Dedifferentiated amniotic fluid mesenchymal stem cell (primary cell): ENCODE results near the gene SLC38A10.

Experiments used
- DNase-seq: peaks from one replicate; pipeline ENCODE4 v3.0.0-alpha.2; 2016; ENCODE audit errors: extremely low spot score

Gene SLC38A10

DNA sequence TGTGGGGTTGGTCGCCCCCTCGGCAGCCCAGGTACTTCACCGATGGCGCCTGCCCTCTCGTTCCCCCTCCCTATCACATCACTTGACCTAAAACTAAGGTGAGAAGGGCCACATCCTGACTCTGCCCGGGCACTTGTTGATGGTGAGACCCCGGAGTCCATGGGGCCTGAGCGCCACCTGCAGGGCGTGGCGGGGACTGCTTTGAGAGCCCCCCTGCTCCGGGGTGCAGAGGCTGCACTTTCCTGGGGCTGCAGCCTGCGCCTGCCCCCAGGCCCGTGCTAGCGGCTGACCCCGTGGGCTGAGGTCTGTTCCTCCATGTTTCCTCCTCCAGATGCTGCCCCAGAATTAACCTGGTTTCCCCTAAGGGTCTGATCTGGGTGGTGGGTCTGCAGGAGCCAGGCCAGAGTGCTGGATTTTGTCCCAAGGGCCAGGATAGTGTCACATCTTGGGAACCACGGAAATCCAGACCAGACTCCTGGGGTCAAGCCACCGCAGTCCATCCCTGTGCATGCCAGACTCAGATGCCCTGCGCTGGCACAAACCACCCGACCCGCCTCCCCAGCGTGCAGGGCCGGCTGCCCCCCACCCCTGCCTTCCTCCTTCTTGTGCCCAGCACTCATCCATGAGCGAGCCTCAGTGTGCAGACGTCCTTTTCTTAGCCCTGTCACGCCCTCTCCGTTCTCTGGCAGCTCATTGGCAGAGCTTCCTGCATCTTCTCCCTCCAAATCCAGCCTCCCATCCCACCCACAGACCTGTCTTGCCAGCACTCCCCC lies 53.3 kb downstream of the SLC38A10 start:
- DNase-seq = no peak

DNA sequence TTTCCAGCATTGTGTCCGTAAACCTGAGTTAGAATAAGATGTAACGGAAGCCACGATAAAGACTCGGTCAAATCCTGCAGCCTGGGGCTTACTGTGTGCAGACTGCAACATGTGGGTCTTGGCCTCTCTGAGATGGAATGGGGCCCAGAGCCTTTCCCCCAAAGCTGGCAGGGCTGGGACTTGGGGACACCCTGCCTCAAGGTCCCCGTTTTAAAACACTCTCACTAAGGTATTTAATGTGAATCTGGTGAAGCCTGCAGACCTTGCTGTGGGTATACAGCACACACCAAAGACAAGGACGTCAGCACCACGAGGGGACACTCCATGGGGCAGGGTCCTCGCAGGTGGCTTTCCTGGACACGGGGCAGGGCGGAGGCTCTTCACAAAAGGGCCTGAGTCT lies 53.9 kb downstream of the SLC38A10 start:
- no peak for DNase-seq

DNA sequence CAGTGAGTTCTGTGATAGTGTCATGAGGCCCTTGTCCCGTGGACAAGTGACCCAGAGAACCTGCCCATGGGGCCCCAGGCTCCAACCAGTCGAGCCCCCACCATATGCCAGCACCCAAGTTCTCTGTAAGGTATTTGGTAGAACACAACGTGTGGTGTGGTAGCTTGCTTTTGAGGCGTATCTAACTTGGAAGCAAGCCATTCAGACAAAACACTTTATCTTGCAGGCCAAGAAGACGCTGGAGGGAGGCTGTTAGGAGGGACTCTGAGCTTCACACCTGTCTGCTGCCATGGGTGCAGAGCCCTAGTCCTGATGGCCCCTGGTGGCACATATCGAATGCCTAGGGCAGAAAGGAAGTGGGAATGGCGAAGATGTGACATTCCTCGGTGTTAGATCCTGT lies 54.3 kb downstream of the SLC38A10 start:
- no peak for DNase-seq

DNA sequence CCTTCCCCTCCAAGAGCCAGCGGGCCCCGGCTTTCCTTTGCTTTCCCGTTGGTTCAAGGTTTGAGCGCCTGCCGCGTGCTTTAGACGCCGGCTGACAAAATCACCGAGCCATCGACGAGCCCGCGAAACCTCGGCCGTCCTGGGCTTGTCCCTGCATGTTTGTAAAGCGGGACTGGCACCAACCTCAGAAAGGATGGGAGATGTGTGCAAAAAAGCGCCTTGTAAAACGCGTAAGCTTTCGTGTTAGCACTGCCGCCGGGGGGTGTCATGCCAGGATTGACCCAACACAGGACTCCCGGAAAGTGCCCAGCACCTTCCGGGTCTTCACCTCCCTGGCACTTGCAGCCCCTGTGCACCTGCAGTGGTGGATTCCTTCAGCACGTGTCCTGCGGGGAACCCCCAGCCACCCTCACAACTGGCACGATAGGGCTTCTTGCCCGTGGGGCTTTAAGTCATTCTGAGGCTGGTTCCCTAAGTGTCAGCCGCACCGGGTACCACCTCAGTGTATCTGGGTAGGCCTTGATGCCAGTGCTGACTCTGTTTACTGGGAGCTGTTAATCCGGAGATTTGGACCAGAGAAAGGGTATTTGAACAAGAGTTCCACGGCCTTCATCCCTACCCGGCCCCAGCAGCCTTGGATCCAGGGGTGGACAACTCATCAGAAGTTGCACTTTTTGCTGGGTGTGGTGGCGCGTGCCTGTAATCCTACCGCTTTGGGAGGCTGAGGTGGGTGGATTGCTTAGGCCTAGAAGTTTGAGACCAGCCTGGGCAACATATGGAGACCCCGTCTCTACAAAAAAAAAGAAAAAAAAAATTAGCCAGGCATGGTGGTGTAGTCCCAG lies 55.2 kb downstream of the SLC38A10 start:
- DNase-seq = no peak

DNA sequence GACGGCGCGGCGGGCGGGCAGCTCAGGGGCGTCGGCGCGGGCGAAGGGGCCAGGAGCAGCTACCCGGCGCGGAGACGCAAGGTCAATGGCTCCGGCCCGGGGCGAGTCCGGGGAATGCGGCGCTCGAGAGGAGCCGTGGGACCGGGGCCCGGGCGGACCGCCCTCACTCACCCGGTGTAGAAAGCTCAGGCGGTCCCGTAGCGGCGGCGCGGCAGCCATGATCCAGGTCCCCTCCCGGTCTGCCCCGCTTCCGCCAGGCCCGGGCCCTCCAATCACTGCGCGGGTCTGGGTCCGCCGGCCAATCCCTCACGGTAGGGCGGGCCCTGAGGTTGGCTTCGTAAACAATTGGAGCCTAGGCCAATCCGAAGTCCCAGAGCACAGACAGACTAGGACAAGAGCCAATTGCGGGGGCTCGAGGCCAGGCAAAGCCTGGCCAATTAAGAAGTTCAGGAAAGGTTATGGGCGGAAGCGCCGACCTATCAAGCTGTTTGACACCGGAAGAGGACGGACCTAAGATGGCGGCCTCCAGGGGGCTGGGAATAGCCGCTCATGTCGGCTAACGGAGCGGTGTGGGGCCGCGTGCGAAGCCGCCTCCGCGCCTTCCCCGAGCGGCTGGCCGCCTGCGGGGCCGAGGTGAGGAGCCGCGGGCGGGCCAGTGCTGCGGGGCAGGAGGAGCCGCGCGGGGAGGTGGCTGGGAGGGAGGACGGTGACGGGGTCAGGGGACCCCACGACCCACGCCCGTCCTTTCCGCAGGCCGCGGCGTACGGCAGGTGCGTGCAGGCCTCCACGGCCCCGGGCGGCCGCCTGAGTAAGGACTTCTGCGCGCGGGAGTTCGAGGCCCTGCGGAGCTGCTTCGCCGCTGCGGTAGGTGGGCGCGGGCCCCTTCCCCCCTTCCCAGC lies 56.0 kb downstream of the SLC38A10 start, which contains the start of the genes NDUFAF8 and TEPSIN:
NDUFAF8 (plus strand) TSS at position 504 of the 899 bp plus-strand sequence; CDS start at position 550, 46 bp downstream.
TEPSIN (minus strand) TSS at position 241 of the 899 bp plus-strand sequence; CDS start at position 219, 22 bp downstream.
- DNase-seq = peak; percentile 100

DNA sequence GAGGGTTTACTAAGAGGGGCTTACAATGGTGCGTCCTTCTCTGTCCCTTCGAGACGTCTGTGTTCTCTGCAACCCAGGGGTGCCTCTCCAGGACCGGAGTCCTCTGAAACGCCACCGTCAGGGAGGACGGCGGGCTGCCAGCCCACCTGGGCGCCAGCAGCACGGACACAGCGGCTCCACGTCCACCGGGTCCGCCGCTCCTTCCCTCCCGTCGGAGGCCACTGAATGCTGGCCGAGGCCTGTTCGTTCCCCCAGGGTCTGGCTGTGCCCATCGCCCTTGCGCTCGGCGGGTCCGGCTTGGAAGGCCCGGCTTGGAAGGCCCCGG lies 56.7 kb downstream of the SLC38A10 start:
- DNase-seq = no peak

DNA sequence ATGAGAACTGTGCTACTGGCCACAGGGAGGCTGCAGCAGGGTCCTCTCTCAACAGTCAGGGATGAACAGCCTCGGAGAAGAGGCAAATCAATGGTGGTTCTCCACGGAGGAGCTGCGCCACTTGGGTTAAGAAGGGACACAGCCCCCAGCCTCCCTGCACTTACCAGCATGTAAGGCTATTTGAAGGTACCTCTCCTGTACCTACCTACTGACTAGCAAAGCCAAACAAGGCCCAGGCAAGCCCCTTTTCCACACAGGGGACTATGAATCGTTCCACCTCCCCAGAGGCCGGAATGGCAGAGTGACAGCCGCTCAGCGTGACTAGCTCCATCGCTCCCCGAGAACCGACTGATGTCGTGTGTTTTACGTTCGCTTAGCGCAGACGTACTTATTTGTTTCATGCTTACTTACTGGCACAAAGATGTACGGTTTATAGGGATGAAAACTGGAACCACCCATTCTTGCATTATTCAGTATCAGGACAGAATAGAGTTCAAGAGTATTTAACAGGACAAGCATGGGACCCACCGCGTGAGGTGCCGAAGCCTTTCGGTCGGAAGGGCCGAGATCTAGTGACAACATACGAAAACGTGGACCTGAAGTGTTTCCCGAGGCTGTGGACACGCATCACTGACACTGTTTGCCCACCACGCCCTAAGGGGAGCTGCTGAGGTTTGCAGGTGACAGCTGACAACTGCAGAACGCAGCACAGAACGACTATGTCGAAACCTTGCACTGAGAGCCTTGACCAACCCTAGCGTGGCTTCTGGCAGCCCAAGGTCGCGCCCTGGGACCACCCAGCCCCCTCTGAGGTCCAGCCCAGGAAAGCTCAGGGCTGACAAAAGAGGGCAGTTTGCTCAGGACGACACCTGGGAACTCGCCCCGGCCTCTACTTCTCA lies 57.3 kb downstream of the SLC38A10 start:
- DNase-seq = no peak

DNA sequence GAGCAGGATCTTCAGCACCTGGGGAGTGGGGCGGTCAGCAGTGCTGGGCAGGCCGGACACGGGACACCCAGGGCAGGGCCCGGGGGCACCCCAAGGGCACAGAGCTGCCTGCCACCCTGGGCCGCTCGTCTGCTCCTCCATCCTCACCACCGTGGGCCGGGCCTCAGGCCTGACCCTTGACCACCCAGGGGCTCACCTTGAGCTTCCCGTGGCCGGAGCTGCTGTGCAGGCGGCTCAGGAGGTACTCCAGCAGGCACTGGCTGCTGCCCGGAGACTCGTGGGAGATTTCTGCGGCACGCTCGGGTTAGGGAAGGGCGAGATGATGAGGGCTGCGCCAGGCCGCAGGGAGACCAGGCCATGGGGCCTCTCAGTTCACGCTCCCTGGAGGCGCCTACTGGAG lies 58.3 kb downstream of the SLC38A10 start:
- no peak for DNase-seq

DNA sequence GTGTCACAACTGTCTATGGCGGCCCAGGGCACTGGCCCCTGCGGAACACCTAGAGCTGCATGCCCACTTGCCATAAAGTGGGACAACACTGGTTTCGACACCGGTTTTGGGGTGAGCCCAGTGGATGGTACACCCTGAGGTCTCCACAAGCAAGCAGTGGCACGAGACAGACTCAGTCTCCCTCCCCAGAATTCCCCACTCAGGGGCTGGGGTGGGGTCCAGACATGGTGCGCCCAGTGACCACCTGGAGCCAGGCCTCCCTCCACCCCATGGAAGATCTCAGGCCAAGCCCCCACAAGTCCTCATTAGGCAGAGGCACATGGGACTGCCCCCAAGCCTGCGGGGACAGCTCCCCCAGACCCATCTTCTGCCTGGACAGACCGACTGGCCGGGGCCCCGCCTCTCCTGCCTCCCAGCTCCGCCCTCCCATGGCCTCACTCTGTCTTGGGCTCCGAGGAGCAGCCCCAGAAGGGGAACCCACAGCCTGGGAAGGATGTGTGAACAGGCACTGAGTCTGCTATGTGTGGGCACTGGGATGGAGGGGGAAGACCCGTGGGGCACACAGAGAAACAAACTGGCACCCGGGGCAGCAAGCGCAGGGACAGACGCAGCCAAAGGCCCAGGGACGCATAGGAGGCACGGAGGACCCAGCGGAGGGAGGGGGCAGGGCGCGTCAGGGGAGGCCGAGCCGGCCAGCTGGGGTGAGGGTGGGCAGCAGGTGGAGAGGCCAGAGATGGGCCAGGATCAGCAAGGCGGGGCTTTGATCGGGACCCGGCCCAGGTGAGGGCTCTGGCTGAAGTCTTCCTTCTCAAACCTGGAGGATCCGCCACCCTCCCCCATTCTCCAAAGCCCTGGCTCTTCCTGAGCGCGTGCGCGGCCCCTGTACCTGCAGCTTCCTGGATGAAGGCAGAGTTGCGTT lies 59.0 kb downstream of the SLC38A10 start:
- no peak for DNase-seq

DNA sequence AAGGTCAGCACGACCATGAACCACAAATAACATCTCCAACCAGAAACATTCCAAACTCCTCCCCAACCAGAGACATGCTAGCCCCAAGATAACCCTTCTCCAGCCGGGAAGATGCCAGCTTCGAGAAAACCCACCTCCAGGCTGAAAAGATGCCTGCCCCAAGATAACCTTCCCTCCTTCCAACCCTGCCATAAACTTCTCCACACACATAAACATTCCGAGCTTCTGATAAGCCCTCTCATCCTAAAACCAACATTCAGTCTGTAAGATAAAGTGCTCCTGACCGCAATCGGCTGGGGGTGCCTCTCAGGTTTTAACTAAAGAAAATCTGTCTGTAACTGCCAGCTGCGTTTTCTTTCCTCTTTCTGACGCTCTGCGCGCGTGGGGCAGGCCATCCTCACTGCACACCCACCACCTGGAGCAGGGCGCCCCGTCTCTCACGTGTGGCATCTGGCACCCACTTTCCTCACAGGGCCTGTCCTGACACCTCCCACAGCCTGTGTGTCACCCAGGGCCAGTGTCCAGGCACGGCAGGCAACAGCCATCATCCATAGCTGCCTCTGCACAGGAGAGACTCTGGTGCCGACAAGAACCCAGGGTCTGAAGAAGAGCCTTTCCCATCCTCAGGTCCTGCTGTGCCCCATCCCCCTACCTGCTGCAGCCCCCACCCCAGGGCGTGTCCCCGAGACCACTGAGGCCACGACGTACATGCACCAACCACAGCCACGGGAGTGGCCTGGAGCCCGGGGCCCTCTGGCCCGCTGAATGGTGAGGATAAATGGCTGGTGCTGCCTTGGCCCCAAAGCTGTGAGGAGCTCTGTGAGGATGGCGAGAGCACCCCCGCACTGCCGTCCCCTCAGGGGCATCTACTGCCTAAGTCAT lies 59.9 kb downstream of the SLC38A10 start:
- DNase-seq = no peak

DNA sequence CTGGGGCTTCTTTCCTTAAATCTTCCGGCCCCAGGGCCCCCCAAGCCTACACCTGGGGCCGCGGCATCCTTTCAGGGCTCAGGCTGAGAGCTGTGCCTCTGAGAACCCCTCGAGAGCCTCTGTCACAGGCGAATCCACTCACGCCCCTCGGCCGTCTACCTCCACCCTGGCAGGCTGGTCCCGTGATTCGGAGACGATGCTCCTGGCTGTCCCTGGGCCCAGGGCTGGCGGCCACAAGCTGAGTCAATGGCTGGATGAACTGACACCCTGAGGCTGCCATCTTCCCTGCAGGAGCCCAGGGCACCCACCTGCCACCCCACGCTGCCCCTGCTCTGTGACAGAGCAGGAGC lies 60.6 kb downstream of the SLC38A10 start:
- no peak for DNase-seq

DNA sequence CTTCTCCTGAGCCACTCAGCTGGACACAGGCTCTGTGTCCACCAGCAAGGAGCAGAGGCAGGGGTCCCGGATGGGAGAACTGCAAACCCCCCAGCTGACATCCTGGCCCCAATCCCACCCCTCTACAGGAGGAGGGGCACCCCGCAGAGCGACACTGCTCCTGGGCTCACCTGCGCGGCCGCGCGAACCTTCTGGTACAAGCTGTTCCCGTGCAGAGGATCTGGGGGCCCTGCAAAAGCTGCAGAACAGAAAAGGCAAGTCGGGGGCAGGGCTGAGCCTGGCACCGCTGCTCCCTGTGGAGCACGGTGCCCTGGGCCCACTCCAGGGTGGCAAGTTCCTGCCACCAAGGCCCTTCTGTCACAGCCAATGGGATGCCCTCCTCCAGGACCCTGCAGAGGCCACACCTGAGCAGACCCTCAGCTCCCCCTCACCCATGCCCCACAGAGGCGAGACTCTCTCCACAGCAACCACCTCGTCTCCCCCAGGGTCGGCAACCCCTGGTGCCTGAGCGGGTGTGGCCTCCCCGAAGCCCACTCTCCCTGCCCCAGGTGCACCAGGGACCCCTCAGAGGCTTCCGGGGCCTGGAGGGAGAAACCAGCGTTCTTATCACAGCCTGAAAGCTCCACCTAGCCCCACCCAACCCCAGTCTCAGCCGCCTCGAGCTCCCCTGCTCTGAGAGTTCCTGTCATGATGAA lies 61.1 kb downstream of the SLC38A10 start:
- DNase-seq = no peak

DNA sequence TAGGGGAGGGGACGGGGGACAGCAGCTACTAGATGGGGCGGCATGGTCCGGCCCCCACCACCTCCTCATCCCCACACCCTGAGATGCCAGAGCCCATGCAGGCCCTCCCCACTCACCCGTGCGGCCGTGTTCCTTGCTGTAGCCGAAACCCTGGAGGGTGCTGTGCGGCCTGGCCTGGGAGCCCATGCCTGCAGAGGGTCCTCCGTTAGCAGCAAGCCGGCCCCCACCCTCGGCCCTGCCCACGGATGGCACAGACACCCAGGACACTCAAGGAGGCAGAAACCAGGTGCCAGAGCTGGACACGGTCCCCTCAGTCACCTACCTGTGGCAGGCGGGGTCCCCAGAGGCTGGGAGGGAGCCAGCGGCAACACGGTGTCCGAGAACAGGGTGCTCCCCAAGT lies 61.8 kb downstream of the SLC38A10 start:
- DNase-seq = no peak

DNA sequence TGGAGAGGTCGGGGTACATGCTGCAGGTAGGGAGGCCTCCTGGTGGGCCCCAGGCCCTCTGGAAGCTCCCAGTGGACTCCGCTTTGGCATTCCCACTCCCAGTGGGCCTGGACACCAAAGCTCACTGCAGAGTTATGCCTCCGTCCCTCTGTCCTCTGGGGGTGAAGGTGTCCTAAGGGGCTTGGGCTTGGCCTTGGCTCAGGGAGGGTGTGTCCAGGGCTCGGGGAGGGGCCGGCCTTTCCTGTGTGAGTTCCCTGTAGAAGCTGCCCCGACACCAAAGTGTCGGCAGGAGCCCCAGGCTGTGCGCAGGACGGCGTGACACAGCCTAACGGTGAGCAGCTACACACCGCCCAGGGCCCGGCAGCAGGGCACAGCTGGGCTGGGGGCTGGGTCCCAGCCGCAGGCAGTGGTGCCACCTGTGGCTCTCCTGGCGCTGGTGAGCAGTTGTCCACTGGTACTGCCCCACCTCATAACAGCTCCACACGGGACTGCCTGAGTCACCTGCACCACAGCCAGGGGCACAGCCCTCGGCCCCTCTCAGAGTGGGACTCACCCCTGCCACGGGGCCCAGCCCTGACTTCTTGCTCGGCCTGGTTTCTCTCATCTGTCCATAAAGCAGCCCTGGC lies 62.4 kb downstream of the SLC38A10 start:
- DNase-seq = no peak

DNA sequence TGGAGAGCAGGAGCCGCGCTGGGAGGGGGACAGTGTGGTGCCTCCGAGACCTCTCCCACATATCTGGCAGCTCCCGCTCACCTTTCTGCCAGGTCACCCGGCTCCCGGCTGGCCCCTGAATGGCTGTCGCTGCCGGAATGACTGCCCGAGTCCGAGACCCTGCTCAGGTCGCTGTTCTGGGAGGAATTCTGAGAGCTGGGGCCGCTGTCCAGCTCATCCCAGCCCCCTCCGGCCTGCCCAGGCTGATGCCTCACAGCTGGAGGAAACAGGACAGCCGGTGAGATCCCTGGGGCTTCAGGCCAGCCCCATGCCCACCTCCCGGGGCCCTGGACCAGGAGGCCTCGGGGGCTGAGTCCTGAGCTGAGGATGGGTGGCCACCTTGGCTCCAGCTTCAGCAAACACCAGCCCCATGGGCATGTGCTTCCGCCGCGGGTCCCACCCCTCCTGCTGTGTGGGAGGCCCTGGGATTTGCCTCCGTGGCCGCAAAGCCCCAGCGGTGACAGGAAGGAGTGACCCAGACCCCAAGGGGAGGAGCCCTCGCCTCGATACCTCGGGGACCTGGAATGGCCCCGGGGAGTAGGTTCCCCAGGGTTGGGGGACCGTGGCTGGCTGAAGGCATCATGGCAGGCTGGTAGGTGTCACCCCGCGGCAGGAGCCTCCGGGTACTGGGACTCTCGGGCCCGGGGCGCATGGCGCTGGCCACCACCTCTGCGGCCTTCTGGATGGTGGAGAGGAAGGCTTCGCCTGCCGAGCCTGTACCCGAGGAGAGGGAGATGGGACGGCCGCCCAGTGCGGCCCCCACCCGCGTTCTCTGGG lies 63.1 kb downstream of the SLC38A10 start:
- DNase-seq = no peak

DNA sequence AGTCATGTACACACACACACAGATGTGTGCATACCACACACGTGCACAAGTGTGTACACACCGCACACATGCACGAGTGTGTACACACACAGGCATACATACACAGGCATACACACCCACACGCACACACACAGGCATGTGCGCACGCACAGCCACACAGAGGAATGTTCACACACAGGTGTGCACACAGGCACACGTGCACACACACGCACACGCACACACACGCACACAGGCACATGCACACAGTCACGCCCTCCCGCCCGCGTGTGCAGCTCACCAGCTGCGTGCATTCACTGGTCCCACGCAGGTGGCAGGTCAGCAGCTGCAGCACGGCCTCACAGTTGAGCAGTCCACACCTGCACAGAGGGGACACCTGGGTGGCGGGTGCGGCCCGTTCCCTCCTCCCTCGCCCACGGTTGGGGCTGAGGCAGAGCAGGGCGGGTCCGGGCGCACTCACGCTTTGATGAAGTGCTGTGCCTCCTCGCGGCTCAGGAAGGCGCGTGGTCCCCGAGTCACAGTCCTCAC lies 63.9 kb downstream of the SLC38A10 start:
- DNase-seq = no peak
